NCI-H69 (cell line): Measurements from ENCODE around the gene IFRD2.

ENCODE experiments used
- DNase-seq: peaks from one replicate; lab custom pipeline; 2025; lab: John Stamatoyannopoulos, UW

IFRD2 gene

DNA sequence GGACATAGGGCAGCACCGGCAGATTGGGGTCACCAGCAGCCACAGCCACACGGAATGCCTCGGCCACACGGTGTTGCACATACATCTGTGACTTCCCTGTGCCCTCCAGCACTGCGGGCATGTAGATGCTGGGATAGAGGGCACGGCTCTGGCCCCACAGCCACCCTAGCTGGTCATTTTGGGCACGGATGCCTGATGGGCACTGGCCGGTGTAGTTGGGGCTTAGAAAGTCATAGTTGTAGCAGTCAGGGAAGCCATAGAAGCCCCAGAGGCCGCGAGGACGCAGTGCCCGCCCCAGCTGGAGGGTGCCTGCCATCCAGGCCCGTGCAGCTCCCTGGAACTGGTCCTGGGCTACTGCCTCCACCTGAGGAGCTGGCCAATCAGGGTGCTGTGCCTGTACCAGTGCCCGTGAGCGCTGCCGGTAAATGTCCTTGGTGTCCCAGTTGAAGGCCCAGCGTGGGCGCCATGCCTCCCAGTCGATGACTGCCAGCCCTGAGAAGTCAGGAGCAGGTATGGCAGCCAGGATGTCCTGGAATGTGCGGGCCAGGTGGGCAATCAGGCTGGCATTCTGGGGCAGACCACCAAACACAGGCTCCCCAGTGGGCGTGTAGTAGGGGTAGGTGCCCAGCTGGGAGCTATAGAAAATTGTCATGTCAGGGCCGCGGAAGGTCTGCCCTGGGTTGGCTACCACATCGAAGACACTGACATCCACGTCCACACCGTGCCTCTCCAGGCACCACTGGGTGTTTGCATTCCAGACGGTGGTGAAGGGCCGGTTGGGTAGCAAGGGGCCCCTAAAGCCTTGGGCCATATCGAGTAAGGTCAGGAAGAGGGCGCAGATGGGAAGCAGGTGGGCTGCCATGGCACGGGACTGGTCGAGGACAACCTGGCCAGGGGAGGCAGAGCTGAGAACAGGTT lies 10.1 kb upstream of the IFRD2 start:
- DNase-seq, result no peak

DNA sequence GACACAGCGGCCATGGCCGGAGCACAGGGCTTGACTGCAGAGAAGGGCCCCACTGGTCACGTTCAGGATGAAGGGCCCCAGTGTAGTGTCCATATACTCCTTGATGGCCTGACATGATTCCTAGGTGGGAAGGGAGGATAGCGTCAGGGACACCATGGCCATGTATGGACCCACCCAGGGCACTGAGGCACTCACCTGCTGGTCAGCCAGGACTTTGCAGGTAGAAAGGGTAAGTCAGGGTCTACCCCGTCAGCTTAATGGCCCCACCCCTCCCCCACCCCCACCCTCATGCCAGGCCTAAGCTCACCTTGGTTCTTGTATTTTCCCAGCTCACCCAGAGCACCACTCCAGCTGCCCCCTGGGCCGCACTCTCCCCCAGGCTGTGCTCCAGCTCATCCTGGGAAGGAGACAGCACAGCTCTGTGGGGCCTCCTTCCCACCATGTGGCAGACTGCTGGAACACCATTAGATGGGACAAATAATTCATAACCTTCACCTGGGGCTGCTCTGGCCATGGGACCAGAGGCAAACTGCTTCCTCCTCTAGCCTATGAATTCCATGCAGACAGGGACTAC lies 8.5 kb upstream of the IFRD2 start:
- no peak for DNase-seq

DNA sequence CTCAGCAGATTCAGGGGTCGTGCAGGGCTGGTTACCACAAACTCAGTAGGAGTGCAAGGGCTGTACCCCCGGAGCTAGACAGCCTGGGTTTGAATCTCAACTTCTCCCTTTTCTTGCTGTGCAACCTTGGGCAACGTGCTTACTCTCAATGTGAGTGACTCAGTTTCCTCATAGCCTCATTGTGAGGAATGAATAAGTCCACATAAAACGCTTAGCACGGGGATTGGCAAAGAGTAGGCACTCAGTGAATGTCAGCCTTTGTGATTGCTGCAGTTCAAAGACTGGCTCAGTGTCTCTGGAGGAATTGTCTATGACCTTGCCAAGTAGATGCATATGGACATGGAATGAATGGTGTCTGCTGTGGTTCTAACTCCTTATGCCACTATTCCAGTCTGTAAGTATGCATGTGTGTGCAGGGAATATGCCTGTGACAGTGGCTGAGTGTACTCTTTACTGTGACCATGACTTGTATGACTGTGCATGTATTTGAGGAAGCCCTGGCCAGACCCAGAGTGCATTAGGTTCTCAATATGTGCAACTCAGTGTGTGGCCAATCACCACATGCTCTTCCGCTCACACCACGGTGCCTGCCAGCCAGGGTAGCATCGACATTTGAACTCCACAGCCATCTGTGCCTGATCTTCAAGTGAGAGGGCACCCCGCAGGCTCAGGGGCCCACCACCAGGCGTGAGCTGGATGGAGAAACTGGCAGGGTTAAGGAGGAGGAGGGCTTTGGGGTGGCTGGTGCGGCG lies 7.9 kb upstream of the IFRD2 start:
- DNase-seq, result no peak

DNA sequence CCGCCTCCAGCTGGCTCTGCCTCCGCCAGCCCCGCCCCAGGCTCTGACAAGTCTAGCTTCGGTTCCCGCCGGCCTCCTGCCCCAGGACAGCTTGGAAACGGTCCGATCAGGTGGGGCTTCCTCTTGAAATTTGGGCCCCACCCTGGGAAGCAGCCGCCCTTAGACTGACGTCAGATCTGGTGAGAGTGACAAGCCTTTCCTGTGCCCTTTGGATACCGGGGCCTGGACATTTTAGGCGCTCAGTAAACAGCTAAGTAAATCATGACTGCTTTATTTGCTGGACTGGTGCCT lies 7.4 kb upstream of the IFRD2 start:
- no peak for DNase-seq

DNA sequence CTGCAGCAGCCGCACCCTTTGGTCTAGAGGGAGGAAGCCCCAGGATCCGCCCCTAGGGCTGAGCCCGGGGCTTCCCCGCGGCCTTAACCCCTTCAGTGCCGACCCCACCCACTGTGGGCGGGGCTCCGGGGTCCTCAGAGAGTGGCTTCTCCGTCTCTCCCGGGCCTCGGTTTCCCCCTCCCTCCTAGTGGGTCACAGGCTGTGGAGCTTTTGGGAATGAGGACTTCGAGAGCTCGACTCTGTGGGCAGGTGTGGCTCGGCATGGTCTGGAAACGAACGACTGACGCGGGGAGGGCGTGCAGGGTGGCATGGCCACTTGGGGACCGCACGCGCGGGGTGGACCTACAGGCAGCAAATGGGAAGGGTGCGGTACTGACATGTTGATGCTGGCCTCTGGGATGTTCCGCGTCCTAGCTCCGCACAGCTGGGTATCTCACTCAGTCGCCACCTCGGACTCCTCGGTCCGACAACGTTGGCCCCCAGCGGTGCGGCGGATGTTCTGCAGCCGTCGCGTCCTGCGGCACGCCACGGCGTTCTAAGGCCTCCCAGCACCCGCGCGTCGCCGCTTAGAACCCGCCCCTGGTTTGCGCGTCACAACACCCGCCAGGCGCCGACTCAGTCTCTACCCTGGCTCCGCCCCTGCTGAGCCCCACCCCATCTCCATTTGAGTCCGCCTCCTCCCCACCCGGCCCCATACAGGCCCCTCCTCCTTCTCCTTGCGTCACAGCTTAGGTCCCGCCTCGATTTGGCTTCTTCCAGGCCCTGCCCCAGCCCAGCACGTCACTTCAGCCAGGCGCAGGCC lies 6.8 kb upstream of the IFRD2 start, which contains the start of the genes HYAL3 and NAA80:
Gene HYAL3 (minus strand): TSS at position 570 of the 802 bp plus-strand sequence. CDS start 3,803 bp downstream, outside the sequence.
Gene NAA80 (minus strand): TSS at position 570 of the 802 bp plus-strand sequence. CDS start 1,942 bp downstream, outside the sequence.
- peak; percentile 97 for DNase-seq

DNA sequence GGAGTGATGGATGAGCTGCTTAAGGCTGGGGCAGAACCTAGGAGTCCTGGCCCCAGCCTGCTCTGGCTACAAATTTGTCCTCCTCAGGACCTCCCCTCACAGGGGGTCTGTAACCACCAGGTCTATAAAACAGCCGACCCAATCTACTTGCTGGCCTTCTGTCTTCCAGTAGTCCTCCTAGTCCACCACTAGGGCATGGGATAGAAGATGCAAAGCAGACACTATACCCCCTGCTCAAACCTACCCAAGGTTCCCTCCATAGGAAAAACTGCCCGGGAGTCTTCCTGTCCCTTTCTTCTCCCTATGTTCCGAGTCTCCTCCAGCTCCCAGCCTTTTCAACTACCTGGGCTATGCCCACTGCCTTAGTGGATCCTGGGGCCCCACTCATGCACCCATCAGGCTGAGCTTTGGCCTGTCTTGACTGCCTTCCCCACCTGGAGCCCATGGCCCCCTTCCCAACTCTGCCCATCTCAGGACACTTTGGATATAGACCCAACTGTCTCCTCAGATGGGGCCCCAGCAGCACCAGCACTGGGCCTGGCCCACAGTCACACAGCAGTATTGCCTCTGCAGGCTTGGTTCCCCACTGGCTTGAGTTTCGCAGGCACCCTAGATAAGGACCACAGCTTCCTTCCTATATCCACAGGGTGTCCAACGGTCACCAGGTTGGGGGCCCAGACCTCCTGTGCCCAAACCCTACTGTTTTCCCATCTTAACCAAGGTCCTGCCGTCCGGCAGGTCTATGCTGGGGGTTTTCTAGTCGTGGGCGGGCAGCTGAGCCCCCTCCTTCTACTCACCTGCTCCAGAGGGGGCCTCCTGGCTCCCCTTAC lies 5.9 kb upstream of the IFRD2 start:
- DNase-seq, result no peak

DNA sequence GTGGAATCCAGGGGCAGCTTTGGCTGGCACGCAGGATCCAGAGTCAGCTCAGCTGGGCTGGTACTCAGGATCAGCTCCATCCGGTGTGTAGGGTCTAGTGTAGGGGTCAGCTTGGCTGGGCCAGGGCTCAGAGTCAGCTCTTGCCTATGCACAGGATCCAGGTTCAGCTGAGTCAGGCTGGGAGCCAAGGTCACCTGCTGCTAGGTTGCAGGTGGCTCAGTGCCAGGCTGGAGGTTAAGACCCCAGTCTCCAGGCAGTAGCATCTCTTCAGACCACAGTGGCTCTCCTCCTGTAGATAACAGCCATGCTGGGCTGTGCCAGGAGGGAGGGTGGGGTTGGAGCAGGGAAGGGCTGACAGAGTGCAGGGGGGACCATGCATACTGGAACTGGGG lies 5.2 kb upstream of the IFRD2 start:
- no peak for DNase-seq

DNA sequence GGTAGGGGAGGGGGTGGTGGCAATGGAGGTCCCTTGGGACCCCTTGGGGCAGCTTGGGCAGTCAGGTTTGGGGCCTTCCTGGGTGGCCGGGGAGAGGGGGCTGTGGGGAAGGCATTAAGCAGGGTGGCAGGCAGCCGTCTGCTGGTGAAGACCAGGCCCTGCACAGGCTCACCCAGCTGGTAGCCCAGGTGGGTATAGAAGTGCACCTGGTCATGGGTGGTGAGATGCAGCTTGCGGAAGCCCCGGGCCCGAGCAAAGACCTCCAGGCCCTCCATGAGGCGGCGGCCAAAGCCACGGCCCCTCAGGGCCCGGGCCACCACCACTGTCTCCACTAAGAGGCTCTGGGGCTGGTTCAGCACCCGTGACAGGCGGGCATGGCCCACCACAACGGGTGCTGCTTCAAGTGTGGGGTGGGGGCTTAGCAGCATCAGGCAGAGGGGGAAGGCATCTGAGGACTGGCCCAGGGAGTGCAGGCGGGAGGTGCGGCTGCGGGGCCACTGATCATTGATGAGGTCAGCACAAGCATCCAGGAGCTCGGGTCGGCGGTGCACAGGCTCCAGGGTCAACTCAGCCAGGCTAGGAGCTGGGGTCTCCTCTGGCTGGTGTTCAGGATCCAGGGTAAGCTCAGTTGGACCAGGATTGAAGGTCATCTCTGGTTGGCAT lies 4.6 kb upstream of the IFRD2 start:
- DNase-seq, result no peak

DNA sequence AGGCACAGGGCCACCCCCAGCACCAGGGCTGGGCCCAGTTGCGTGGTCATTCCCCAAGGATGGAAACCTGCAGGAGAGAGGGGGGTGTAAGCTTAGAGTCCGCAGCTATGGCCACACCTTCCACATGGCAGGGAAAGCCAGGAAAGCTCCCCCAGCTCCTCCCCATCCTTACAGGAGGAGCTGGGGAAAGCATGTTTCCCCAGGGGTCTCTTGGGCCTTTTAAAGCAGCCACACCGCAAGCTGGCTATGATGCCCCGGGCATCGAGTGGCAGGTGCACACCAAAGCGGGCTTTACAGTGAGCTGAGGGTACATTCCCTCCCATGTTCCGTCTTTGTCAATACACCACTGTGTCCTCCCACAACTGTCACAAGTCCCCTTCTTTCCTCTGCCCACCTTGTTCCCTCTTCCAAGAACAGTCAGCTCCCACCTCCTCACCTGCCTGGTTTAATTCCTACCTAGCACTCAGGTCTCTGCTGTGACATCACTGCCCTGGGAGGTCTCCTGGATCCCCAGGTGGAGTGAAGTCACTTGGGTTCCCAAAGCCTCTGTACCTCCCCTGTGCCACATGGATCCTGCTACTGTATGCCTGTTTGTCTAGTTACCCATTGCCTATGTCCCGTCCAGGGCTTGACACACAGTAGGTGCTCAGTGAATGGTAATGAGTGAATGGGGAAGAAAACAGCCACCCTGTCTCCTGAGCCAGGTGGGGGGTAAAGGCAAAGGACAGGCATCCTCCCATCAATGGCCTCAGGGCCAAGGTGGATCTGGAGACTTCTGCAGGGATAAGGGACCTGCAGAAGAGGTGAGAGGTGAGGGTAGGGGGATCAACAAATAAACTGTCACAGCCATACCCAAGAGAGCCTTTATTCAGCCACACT lies 3.6 kb upstream of the IFRD2 start:
- no peak for DNase-seq

DNA sequence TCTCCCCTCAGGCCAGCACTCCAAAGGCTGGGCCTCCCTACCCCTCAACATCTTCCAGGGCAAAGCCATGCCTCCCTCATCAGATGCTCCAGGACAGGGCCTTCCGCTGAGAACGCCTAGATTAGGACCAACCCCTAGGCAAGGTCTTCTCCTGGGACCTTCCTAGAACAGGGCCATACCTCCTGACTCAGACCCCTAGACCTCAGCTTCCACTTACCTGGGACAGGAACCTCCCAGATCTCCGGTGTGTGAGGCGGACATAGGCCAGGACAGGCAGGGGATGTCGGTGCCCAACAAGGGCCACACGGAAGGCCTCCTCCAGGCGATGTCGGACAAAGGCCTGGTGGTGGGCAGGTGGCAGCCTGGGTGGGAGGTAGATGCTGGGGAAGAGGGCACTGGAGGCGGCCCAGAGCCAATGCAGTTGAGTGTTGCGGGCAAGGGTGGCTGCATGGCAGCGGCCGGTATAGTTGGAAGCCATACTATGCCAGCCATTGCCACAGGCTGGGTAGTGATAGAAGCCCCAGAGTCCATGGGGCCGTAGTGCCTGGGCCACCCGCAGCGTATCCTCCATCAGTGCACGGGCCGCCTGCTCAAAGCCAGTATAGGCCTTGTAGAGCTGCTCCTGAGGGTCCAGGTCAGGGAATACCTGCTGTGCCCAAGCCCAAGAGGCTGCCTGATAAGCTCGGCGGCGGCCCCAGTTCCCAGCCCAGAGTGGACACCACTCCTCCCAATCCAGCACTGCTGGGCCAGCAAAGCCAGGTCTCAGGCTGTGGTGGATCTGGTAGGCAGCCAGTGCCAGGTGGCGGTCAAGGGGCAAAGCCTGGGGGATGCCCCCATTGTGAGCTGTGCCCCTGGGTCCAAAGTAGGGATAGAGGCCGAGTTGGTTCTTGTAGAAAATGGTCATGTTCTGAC lies 2.5 kb upstream of the IFRD2 start:
- no peak for DNase-seq

DNA sequence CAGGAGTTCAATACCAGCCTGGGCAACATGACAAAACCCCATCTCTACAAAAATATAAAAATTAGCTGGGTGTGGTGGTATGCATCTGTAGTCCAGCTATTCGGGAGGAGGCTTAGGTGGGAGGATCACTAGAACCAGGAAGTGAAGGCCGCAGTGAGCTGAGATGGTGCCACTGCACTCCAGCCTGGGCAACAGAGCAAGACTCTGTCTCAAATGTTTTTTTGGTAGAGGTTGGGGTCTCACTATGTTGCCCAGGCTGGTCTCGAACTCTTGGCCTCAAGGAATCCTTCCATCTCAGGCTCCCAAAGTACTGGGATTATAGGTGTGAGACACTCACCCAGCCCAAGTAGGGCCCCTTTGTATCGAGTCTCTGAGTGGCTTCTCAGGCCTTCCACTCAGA lies 1.9 kb upstream of the IFRD2 start:
- DNase-seq, result no peak

DNA sequence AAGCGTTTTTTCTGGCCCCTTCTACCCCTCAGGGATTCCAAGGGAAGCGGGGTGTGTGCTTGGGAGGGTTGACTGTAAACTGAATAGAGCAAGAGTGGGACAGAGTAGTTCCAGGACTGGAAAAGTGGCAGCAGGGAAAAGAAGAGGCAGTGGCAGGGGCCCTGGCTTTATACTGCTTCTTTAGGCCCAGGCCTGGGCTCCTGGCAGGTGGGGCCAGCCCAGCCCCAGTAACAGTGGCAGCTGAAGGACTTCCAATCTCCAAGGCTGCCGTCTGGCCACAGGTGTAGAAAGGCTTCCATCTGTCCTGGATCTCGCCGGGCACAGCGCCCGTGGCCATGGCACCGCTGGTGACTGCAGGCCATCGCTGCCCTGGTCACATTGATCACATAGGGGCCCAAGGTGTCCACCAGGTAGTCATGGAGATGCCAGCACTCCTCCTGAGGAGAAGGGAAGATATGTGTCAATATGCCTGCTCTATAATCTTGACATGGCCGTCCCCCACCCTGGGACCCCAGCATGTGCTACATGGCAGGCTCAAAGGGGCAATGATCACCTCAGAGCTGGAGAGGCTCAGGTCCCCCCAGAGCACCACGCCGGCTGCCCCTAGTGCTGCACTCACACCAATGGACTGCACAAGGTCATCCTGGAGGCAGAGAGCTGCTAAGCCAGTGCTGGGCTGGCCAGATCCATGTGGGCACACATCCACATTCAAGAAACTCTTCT lies 1.0 kb upstream of the IFRD2 start:
- no peak for DNase-seq

DNA sequence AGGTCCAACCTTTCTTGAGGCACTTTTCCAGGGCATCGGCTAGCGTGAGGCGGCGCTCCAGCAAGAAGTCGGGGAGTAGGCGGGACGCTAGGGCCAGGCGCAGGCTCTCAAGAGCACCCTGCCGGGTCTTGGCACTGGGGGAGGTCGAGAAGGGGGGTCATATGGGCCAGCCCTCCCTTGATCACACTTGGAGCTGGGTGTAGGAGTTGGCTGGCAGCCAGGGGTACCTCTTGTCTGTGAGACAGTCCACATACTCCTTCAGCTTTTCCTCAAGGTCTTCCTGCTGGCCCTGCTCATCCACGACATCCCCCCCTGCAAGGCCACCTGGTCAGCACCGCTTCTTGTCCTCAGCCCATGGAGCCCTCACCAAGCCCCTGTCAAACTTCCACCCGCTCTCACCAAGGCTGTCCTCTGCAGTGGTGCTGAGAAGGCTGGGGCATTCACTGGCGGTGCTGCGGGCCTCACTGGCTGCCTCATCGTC lies 2.0 kb downstream of the IFRD2 start:
- DNase-seq, result no peak

DNA sequence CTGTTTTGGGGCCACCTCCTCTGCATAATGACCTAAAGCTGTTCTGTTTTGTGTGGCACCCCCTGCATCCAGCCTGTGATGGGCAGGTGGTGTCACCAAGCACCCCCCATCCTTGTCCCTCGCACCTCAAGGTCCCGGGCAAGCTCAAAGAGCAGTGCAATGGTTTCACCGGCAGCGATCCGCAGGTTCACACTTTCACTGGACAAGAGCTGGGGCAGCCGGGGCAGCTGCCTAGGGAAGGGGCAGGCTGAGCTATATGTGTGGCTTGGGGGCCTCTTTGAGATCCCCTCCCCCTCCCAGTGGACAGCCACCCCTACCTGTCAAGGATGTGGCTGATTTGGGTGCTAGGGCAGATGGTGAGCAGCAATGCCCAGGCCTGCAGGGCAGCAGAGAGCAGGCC lies 3.1 kb downstream of the IFRD2 start:
- no peak for DNase-seq

DNA sequence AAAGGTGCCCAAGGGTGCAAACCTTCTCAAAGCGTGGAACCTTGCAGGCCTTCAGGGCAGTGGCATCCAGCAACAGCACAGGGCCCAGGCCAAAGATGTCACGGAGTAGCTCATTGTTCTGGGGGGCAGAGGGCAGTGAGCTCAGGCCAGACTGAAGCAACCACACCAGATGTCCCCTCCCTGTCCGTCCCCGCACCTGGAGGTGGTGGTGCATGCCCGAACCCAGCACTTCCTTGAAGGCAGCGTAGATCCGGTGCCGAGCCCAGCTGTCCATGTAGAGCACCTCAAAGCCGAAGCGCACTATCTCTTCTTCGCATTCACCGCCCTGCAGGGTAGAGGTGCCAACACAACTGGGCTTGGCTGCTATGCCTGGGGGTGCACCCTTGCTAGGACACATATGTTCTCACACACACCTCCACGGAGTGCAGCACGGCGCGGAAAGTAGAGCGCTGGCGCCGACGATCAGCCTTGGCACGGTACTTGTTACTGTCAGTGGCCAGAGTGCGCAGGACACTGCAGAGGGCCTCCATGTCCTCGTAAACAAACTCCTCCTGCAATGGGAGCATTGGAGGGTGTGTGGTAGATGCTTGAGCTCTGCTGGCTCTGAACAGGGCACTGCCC lies 3.7 kb downstream of the IFRD2 start:
- no peak for DNase-seq

DNA sequence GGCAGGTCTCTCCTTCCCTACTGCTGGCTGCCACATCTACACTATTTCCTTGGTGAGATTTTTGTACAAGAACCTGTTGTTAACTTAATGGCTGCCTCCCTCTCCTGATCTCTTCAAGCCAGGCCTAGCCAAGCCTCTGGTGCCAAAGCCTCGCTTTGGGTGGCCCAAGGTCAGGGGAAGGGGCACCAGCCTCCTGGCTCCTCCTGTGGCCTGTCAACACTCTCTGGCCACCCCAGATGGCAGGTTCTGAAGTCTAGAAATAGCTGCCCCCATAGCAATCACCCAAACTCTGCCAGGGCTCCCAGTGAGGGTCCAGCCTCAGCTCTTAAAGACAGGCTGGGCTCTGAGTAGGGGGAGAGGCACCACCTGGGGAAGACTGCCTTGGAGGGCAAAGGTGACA lies 5.0 kb downstream of the IFRD2 start:
- DNase-seq, result no peak
